ENCODE data around the gene KRTAP10-2. TPM values are rescaled to one million over a fixed set of nuclear protein-coding genes. Genes with fewer than 3 reads are reported as not detected.

The KRTAP10-2 gene
- total RNA-seq, 2 experiments from 2014 or later, result not detected

GRCh38 chr21:44571296-44571695, 20.0 kb upstream of the KRTAP10-2 start:
- Histone ChIP-seq H3K9me3 (ENCODE audit: low read length) (no peaks in the 10 kb centered on the region), H3K4me1 (ENCODE audit: insufficient read depth, low read length, poor library complexity, severe bottlenecking) (no peaks in the 10 kb centered on the region), H3K4me3 (ENCODE audit: low read depth, low read length, poor library complexity, severe bottlenecking) (no peak overlapping the region), H2AFZ (ENCODE audit: low read length) (no peak overlapping the region), H4K20me1 (ENCODE audit: insufficient read depth, low read length) (no peaks in the 10 kb centered on the region), H3K4me2 (ENCODE audit: low read length) (no peak overlapping the region), H3K79me2 (ENCODE audit: insufficient read depth, low read depth, low read length) (no peaks in the 10 kb centered on the region), H3K36me3 (ENCODE audit: insufficient read depth, low read length) (no peaks in the 10 kb centered on the region), H3K9me2 (ENCODE audit: insufficient read depth, low read length) (no peaks in the 10 kb centered on the region), H3K27ac (ENCODE audit: low read depth, low read length, poor library complexity, severe bottlenecking) (no peak overlapping the region)
- BruUV-seq (replicated peaks), result no TSS peak
- ChIA-PET POLR2A (no interaction called here), CTCF (ENCODE audit: unreplicated experiment) (no interaction called here)
- DNase-seq (ENCODE audit: low spot score), result no peak
- TF ChIP-seq CTCF (conservative IDR thresholded peaks at IDR 0.05; ENCODE audit: low read length) (no peak), EZH2phosphoT487 (IDR thresholded peaks at IDR 0.05; ENCODE audit: borderline replicate concordance, low read depth, low read length) (no peak)
- intact Hi-C loops (cut with micrococcal nuclease; ENCODE audit: unreplicated experiment), result no loop called here

- no peak overlapping the region for H2AFZ ChIP-seq (ENCODE audit: low read length)
- DNase-seq (ENCODE audit: low spot score), result no peak
- POLR2A ChIA-PET, result no interaction called here
- intact Hi-C loops (cut with micrococcal nuclease; ENCODE audit: unreplicated experiment), result no loop called here
- no peak overlapping the region for H3K4me3 ChIP-seq (ENCODE audit: low read depth, low read length, poor library complexity, severe bottlenecking)
- H3K79me2 ChIP-seq (ENCODE audit: insufficient read depth, low read depth, low read length), result no peaks in the 10 kb centered on the region
- H3K27ac ChIP-seq (ENCODE audit: low read depth, low read length, poor library complexity, severe bottlenecking), result no peak overlapping the region
- no peaks in the 10 kb centered on the region for H4K20me1 ChIP-seq (ENCODE audit: insufficient read depth, low read length)
- H3K4me1 ChIP-seq (ENCODE audit: insufficient read depth, low read length, poor library complexity, severe bottlenecking), result no peaks in the 10 kb centered on the region
- TF ChIP-seq EZH2phosphoT487 (IDR thresholded peaks at IDR 0.05; ENCODE audit: borderline replicate concordance, low read depth, low read length) (no peak), CTCF (conservative IDR thresholded peaks at IDR 0.05; ENCODE audit: low read length) (no peak)
- CTCF ChIA-PET (ENCODE audit: unreplicated experiment), result no interaction called here
- no peaks in the 10 kb centered on the region for H3K9me2 ChIP-seq (ENCODE audit: insufficient read depth, low read length)
- BruUV-seq (replicated peaks), result no TSS peak
- H3K36me3 ChIP-seq (ENCODE audit: insufficient read depth, low read length), result no peaks in the 10 kb centered on the region
- no peaks in the 10 kb centered on the region for H3K9me3 ChIP-seq (ENCODE audit: low read length)
- no peak overlapping the region for H3K4me2 ChIP-seq (ENCODE audit: low read length)
Measured at GRCh38 chr21:44569861-44570517, 18.7 kb upstream of the KRTAP10-2 start.

- Histone ChIP-seq H2AFZ (ENCODE audit: low read length) (no peak overlapping the region), H3K9me3 (ENCODE audit: low read length) (no peaks in the 10 kb centered on the region), H3K79me2 (ENCODE audit: insufficient read depth, low read depth, low read length) (no peaks in the 10 kb centered on the region), H3K4me1 (ENCODE audit: insufficient read depth, low read length, poor library complexity, severe bottlenecking) (no peaks in the 10 kb centered on the region), H3K4me2 (ENCODE audit: low read length) (no peak overlapping the region), H3K27ac (ENCODE audit: low read depth, low read length, poor library complexity, severe bottlenecking) (no peak overlapping the region), H3K4me3 (ENCODE audit: low read depth, low read length, poor library complexity, severe bottlenecking) (no peak overlapping the region), H3K9me2 (ENCODE audit: insufficient read depth, low read length) (no peaks in the 10 kb centered on the region), H3K36me3 (ENCODE audit: insufficient read depth, low read length) (no peaks in the 10 kb centered on the region), H4K20me1 (ENCODE audit: insufficient read depth, low read length) (no peaks in the 10 kb centered on the region)
- no peak for DNase-seq (ENCODE audit: low spot score)
- ChIA-PET POLR2A (no interaction called here), CTCF (ENCODE audit: unreplicated experiment) (no interaction called here)
- intact Hi-C loops (cut with micrococcal nuclease; ENCODE audit: unreplicated experiment), result no loop called here
- no TSS peak for BruUV-seq (replicated peaks)
- TF ChIP-seq CTCF (conservative IDR thresholded peaks at IDR 0.05; ENCODE audit: low read length) (no peak), EZH2phosphoT487 (IDR thresholded peaks at IDR 0.05; ENCODE audit: borderline replicate concordance, low read depth, low read length) (no peak)
Measured at GRCh38 chr21:44568667-44569556, 17.6 kb upstream of the KRTAP10-2 start.
